SK-N-SH treated with all-trans-retinoic acid at 6 μM for 48 hours (cell line): ENCODE results near the gene CTNNAL1.

ENCODE experiments used
- ATAC-seq: fragments of 200-7000 bp; cut with Tn5 transposase; 3 replicates; pipeline ENCODE4 v1.9.1; 2020; ENCODE audit warnings: mild to moderate bottlenecking, moderate library complexity
- ARNTL ChIP-seq: fragments of 450-650 bp; formaldehyde crosslinking; IDR thresholded peaks from 2 replicates; pipeline ENCODE4 v1.5.0; 2020; ENCODE audit warnings: low read depth, mild to moderate bottlenecking, moderate library complexity, borderline replicate concordance
- BACH2 ChIP-seq: fragments of 250-450 bp; sonication (Bioruptor Pico); IDR thresholded peaks from 2 replicates; pipeline ENCODE4 v1.9.0; 2021; ENCODE audit warnings: mild to moderate bottlenecking, borderline replicate concordance
- CSDC2 ChIP-seq: fragments of 250-450 bp; sonication (Bioruptor Pico); IDR thresholded peaks from 2 replicates; pipeline ENCODE4 v1.5.0; 2020; ENCODE audit warnings: mild to moderate bottlenecking, moderate library complexity
- CSRNP3 ChIP-seq: fragments of 250-450 bp; sonication (Bioruptor Pico); IDR thresholded peaks from 2 replicates; pipeline ENCODE4 v1.5.1; 2021; ENCODE audit warnings: mild to moderate bottlenecking, moderate library complexity
- ESRRG ChIP-seq: fragments of 250-450 bp; sonication (Bioruptor Pico); IDR thresholded peaks from 2 replicates; pipeline ENCODE4 v1.6.1; 2021; ENCODE audit warnings: mild to moderate bottlenecking
- GLIS3 ChIP-seq: fragments of 250-450 bp; sonication (Bioruptor Pico); IDR thresholded peaks from 2 replicates; pipeline ENCODE4 v1.5.0; 2020; ENCODE audit warnings: mild to moderate bottlenecking, moderate library complexity
- ISL1 ChIP-seq: fragments of 250-450 bp; sonication (Bioruptor Pico); IDR thresholded peaks from 2 replicates; pipeline ENCODE4 v2.1.2; 2022; ENCODE audit warnings: mild to moderate bottlenecking, moderate library complexity
- OSR1 ChIP-seq: fragments of 250-450 bp; sonication (Bioruptor Pico); IDR thresholded peaks from 2 replicates; pipeline ENCODE4 v1.8.0; 2022; ENCODE audit warnings: moderate library complexity, mild to moderate bottlenecking, inconsistent platforms
- PATZ1 ChIP-seq: fragments of 250-450 bp; sonication (Bioruptor Pico); IDR thresholded peaks from 2 replicates; pipeline ENCODE4 v1.8.0; 2020; ENCODE audit warnings: mild to moderate bottlenecking, moderate library complexity, borderline replicate concordance
- POU6F1 ChIP-seq: fragments of 250-450 bp; sonication (Bioruptor Pico); IDR thresholded peaks from 2 replicates; pipeline ENCODE4 v1.8.0; 2021; ENCODE audit warnings: low read depth, mild to moderate bottlenecking, moderate library complexity, borderline replicate concordance
- RARB ChIP-seq: fragments of 250-450 bp; sonication (Bioruptor Pico); IDR thresholded peaks from 2 replicates; pipeline ENCODE4 v1.8.0; 2021; ENCODE audit warnings: mild to moderate bottlenecking, moderate library complexity
- SNAI2 ChIP-seq: fragments of 250-450 bp; sonication (Bioruptor Pico); IDR thresholded peaks from 2 replicates; pipeline ENCODE4 v1.5.0; 2020; ENCODE audit warnings: mild to moderate bottlenecking, moderate library complexity
- TCF4 ChIP-seq: fragments of 250-450 bp; sonication (Bioruptor Pico); IDR thresholded peaks from 2 replicates; pipeline ENCODE4 v1.8.0; 2021; ENCODE audit warnings: mild to moderate bottlenecking, moderate library complexity, borderline replicate concordance
- TOX ChIP-seq: fragments of 250-450 bp; sonication (Bioruptor Pico); IDR thresholded peaks from 2 replicates; pipeline ENCODE4 v1.8.0; 2021; ENCODE audit warnings: mild to moderate bottlenecking, moderate library complexity, borderline replicate concordance
- TSHZ2 ChIP-seq: fragments of 250-450 bp; sonication (Bioruptor Pico); IDR thresholded peaks from 2 replicates; pipeline ENCODE4 v1.5.0; 2020; ENCODE audit warnings: mild to moderate bottlenecking, moderate library complexity
- ZNF565 ChIP-seq: fragments of 450-650 bp; formaldehyde crosslinking; conservative IDR thresholded peaks from 2 replicates; pipeline ENCODE4 v1.5.0; 2020; ENCODE audit warnings: low read depth, mild to moderate bottlenecking, moderate library complexity
- ZNF70 ChIP-seq: fragments of 450-650 bp; formaldehyde crosslinking; IDR thresholded peaks from 2 replicates; pipeline ENCODE4 v1.5.0; 2020; ENCODE audit warnings: mild to moderate bottlenecking, moderate library complexity
- ZNF8 ChIP-seq: fragments of 450-650 bp; formaldehyde crosslinking; IDR thresholded peaks from 2 replicates; pipeline ENCODE4 v1.5.0; 2020; ENCODE audit warnings: mild to moderate bottlenecking, moderate library complexity

CTNNAL1 gene

GRCh38 chr9:109002141-109002540 is 11.2 kb downstream of the CTNNAL1 start:
- no peak for TF ChIP-seq ISL1
- no peak for TF ChIP-seq ZNF8 (CRISPR knock-in tag)
- TF ChIP-seq CSDC2 (CRISPR knock-in tag) = no peak
- TF ChIP-seq TOX (CRISPR knock-in tag) = no peak
- no peak for TF ChIP-seq POU6F1 (CRISPR knock-in tag)
- TF ChIP-seq BACH2 (CRISPR knock-in tag) = no peak
- ATAC-seq = no peak

- TF ChIP-seq CSRNP3 (no peak), BACH2 (CRISPR knock-in tag) (no peak), TSHZ2 (CRISPR knock-in tag) (no peak), ARNTL (CRISPR knock-in tag) (no peak), ISL1 (0 out of 2 replicates have a peak, but pooled peaks have one; percentile 33), TOX (CRISPR knock-in tag) (no peak), OSR1 (CRISPR knock-in tag) (no peak)
- peak; percentile 82 for ATAC-seq
Observed at GRCh38 chr9:109001275-109001676, 12.0 kb downstream of the CTNNAL1 start.

GRCh38 chr9:108997112-108997511 is 16.2 kb downstream of the CTNNAL1 start:
- no peak for TF ChIP-seq GLIS3 (CRISPR knock-in tag)
- no peak for TF ChIP-seq CSDC2 (CRISPR knock-in tag)
- no peak for TF ChIP-seq ZNF565 (CRISPR knock-in tag)
- no peak for TF ChIP-seq ISL1
- no peak for TF ChIP-seq ZNF70 (CRISPR knock-in tag)
- no peak for TF ChIP-seq ESRRG (CRISPR knock-in tag)
- no peak for TF ChIP-seq ZNF8 (CRISPR knock-in tag)
- no peak for TF ChIP-seq ARNTL (CRISPR knock-in tag)
- no peak for TF ChIP-seq TOX (CRISPR knock-in tag)
- no peak for TF ChIP-seq POU6F1 (CRISPR knock-in tag)
- no peak for TF ChIP-seq TCF4
- no peak for TF ChIP-seq PATZ1
- TF ChIP-seq TSHZ2 (CRISPR knock-in tag) = no peak
- TF ChIP-seq SNAI2 = no peak
- no peak for TF ChIP-seq RARB (CRISPR knock-in tag)
- no peak for TF ChIP-seq OSR1 (CRISPR knock-in tag)
- no peak for ATAC-seq
